H1 (cell line): ENCODE data around the gene NDRG4. TPM values are rescaled to one million over a fixed set of nuclear protein-coding genes. Genes with fewer than 3 reads are reported as not detected.

ENCODE experiments used
- CTCF ChIA-PET: fragments of 300-600 bp; sonication (Branson Sonifier 250); formaldehyde crosslinking; loops from one replicate; lab custom pipeline; 2021; ENCODE audit not compliant: partially characterized antibody; lab: Charles Lee
- POLR2A ChIA-PET: fragments of 300-600 bp; sonication (Branson Sonifier 250); formaldehyde crosslinking; loops from one replicate; lab custom pipeline; 2021; ENCODE audit warnings: inconsistent platforms; ENCODE audit not compliant: partially characterized antibody; lab: Charles Lee
- DNase-seq, 2 experiments: peaks; one replicate each; pipeline versions ENCODE4 v3.0.0 to v3.0.0-alpha.2; 2010 to 2022; ENCODE audit warnings: low spot score in 2 of 2, low read depth in 1 of 2, mixed read lengths in 1 of 2
- FAIRE-seq: peaks from 2 replicates; lab custom pipeline; 2011; peaks lifted over from hg19 to GRCh38; lab: Jason Lieb, UNC
- H2AFZ ChIP-seq: 2 replicates; pipeline ENCODE4 v1.8.1; 2012; ENCODE audit warnings: low read length, inconsistent platforms
- H2AK5ac ChIP-seq: 2 replicates; pipeline ENCODE4 v1.6.1; 2013; ENCODE audit warnings: low read depth, low read length
- H2BK120ac ChIP-seq: replicated peaks from 2 replicates; pipeline ENCODE3; 2013; ENCODE audit warnings: low read depth, low read length, inconsistent platforms
- H2BK12ac ChIP-seq: 2 replicates; pipeline ENCODE4 v1.6.1; 2013; ENCODE audit warnings: low read depth, low read length
- H2BK15ac ChIP-seq: 2 replicates; pipeline ENCODE4 v1.6.1; 2013; ENCODE audit warnings: low read length
- H2BK20ac ChIP-seq: 2 replicates; pipeline ENCODE4 v1.6.1; 2013; ENCODE audit warnings: low read length
- H2BK5ac ChIP-seq: 2 replicates; pipeline ENCODE4 v1.6.1; 2013; ENCODE audit warnings: low read depth, low read length
- H3K14ac ChIP-seq: 2 replicates; pipeline ENCODE4 v1.6.1; 2013; ENCODE audit warnings: inconsistent platforms; ENCODE audit not compliant: insufficient read length
- H3K18ac ChIP-seq: 2 replicates; pipeline ENCODE4 v1.6.1; 2013; ENCODE audit warnings: low read length; ENCODE audit errors: extremely low read depth
- H3K23ac ChIP-seq: 2 replicates; pipeline ENCODE4 v1.6.1; 2013; ENCODE audit warnings: inconsistent platforms; ENCODE audit not compliant: insufficient read length
- H3K23me2 ChIP-seq: 2 replicates; pipeline ENCODE4 v1.6.1; 2013; ENCODE audit warnings: low read depth, low read length
- H3K27ac ChIP-seq: 2 replicates; pipeline ENCODE4 v1.6.1; 2011; ENCODE audit warnings: low read depth, low read length, inconsistent platforms
- H3K27me3 ChIP-seq, 4 experiments: replicated peaks in 1 of 4; 1 replicate in 1 of 4; 2 replicates in 3 of 4; pipeline versions ENCODE4 v1.6.1 to v1.8.1; 2011 to 2013; ENCODE audit warnings: low read length in 3 of 4, mild to moderate bottlenecking in 3 of 4, inconsistent platforms in 2 of 4, mixed read lengths in 2 of 4, moderate library complexity in 1 of 4; ENCODE audit not compliant: control insufficient read depth in 3 of 4, insufficient read depth in 3 of 4; ENCODE audit errors: extremely low read depth in 1 of 4
- H3K36me3 ChIP-seq, 4 experiments: 2 replicates each; pipeline versions ENCODE4 v1.6.1 to v1.8.1; 2011 to 2013; ENCODE audit warnings: mild to moderate bottlenecking in 4 of 4, low read length in 3 of 4, moderate library complexity in 2 of 4, control low read depth in 1 of 4, inconsistent platforms in 1 of 4; ENCODE audit not compliant: insufficient read depth in 4 of 4, control insufficient read depth in 2 of 4
- H3K4ac ChIP-seq: replicated peaks from 2 replicates; pipeline ENCODE3; 2013; ENCODE audit warnings: low read length, low read depth, mixed read lengths, inconsistent platforms; ENCODE audit not compliant: insufficient read length
- H3K4me1 ChIP-seq, 4 experiments: replicated peaks in 1 of 4; 1 replicate in 1 of 4; 2 replicates in 3 of 4; pipeline versions ENCODE4 v1.6.1 to v1.8.1; 2011 to 2013; ENCODE audit warnings: low read length in 3 of 4, inconsistent platforms in 2 of 4, mixed read lengths in 1 of 4; ENCODE audit not compliant: insufficient read depth in 4 of 4, control insufficient read depth in 3 of 4
- H3K4me2 ChIP-seq, 2 experiments: 2 replicates each; pipeline versions ENCODE4 v1.6.1 to v1.8.1; 2011 to 2013; ENCODE audit warnings: low read depth in 2 of 2, low read length in 2 of 2, control low read depth in 1 of 2, inconsistent platforms in 1 of 2, mild to moderate bottlenecking in 1 of 2; ENCODE audit not compliant: insufficient read depth in 1 of 2
- H3K4me3 ChIP-seq, 4 experiments: fragments of 200-600, 300-600 bp in 1 of 4; sonication (generic), shearing (Covaris generic), sonication (Bioruptor Twin) in 1 of 4; 2 replicates each; pipeline versions ENCODE4 v1.5.1 to v1.8.1; 2011 to 2016; ENCODE audit warnings: low read length in 4 of 4, low read depth in 3 of 4, control low read depth in 2 of 4, inconsistent platforms in 2 of 4, mild to moderate bottlenecking in 2 of 4, mixed read lengths in 1 of 4, moderate library complexity in 1 of 4; ENCODE audit not compliant: insufficient read depth in 2 of 4; ENCODE audit errors: extremely low read depth in 1 of 4
- H3K56ac ChIP-seq: replicated peaks from 2 replicates; pipeline ENCODE3; 2013; ENCODE audit warnings: low read depth, mild to moderate bottlenecking, mixed read lengths, low read length, inconsistent platforms; ENCODE audit not compliant: insufficient read length
- H3K79me1 ChIP-seq: 2 replicates; pipeline ENCODE4 v1.6.1; 2013; ENCODE audit warnings: low read depth, low read length, control low read depth
- H3K79me2 ChIP-seq, 2 experiments: 2 replicates each; pipeline versions ENCODE4 v1.6.1 to v1.8.1; 2012 to 2013; ENCODE audit warnings: low read length in 2 of 2, mild to moderate bottlenecking in 2 of 2, inconsistent platforms in 1 of 2; ENCODE audit not compliant: insufficient read depth in 2 of 2, control insufficient read depth in 1 of 2
- H3K9ac ChIP-seq, 4 experiments: replicated peaks in 1 of 4; 1 replicate in 1 of 4; 2 replicates in 3 of 4; pipeline versions ENCODE4 v1.6.1 to v1.8.1; 2011 to 2013; ENCODE audit warnings: low read depth in 3 of 4, low read length in 3 of 4, control low read depth in 2 of 4, mild to moderate bottlenecking in 2 of 4, moderate library complexity in 2 of 4, inconsistent platforms in 1 of 4; ENCODE audit errors: extremely low read depth in 1 of 4
- H3K9me3 ChIP-seq, 2 experiments: 2 replicates each; pipeline versions ENCODE4 v1.6.1 to v1.8.1; 2012 to 2013; ENCODE audit warnings: mild to moderate bottlenecking in 2 of 2, moderate library complexity in 2 of 2, control low read depth in 1 of 2, inconsistent platforms in 1 of 2, low read depth in 1 of 2, low read length in 1 of 2, mixed read lengths in 1 of 2; ENCODE audit not compliant: insufficient read depth in 2 of 2
- H4K20me1 ChIP-seq, 2 experiments: replicated peaks in 1 of 2; 2 replicates each; pipeline versions ENCODE3 to v1.8.1; 2011 to 2013; ENCODE audit warnings: inconsistent platforms in 2 of 2, low read length in 2 of 2, mild to moderate bottlenecking in 1 of 2; ENCODE audit not compliant: insufficient read depth in 2 of 2, control insufficient read depth in 1 of 2
- H4K5ac ChIP-seq: 2 replicates; pipeline ENCODE4 v1.6.1; 2013; ENCODE audit warnings: low read length, low read depth, mixed read lengths, inconsistent platforms; ENCODE audit not compliant: insufficient read length
- H4K8ac ChIP-seq: 2 replicates; pipeline ENCODE4 v1.8.0; 2013; ENCODE audit warnings: mild to moderate bottlenecking, moderate library complexity, low read length, inconsistent platforms; ENCODE audit not compliant: insufficient read depth; ENCODE audit errors: extremely low read depth
- H4K91ac ChIP-seq: replicated peaks from 2 replicates; pipeline ENCODE3; 2013; ENCODE audit warnings: low read length, mixed read lengths, inconsistent platforms; ENCODE audit not compliant: insufficient read length
- CREB1 ChIP-seq: IDR thresholded peaks from 2 replicates; pipeline ENCODE4 v1.6.1; 2012; ENCODE audit warnings: inconsistent platforms
- EP300 ChIP-seq, 2 experiments: IDR thresholded peaks; 1 replicate in 1 of 2; 2 replicates in 1 of 2; pipeline ENCODE4 v1.6.1; 2011 to 2012; ENCODE audit warnings: low read depth in 2 of 2, low read length in 2 of 2, mild to moderate bottlenecking in 2 of 2, borderline replicate concordance in 1 of 2, inconsistent platforms in 1 of 2, moderate library complexity in 1 of 2
- GTF2F1 ChIP-seq: IDR thresholded peaks from 2 replicates; pipeline ENCODE4 v1.6.1; 2012; ENCODE audit warnings: low read depth, low read length, improper control_type of control experiment, borderline replicate concordance
- MAX ChIP-seq: IDR thresholded peaks from 2 replicates; pipeline ENCODE4 v1.6.1; 2012; ENCODE audit warnings: inconsistent platforms
- NANOG ChIP-seq: IDR thresholded peaks from 2 replicates; pipeline ENCODE4 v1.6.1; 2011; ENCODE audit warnings: low read length, low read depth, mild to moderate bottlenecking, inconsistent platforms; ENCODE audit not compliant: insufficient read depth, poor library complexity, severe bottlenecking
- RFX5 ChIP-seq: IDR thresholded peaks from 2 replicates; pipeline ENCODE4 v1.6.1; 2011; ENCODE audit warnings: low read depth, low read length, improper control_type of control experiment, borderline replicate concordance
- USF2 ChIP-seq: IDR thresholded peaks from 2 replicates; pipeline ENCODE4 v1.6.1; 2011; ENCODE audit warnings: low read length, improper control_type of control experiment
- WGBS, 2 experiments: shearing (Covaris generic) in 1 of 2; methylation state at CpG; one replicate each; pipeline versions ENCODE4 v1.1.6 to v1.1.7; 2013 to 2015; ENCODE audit warnings: low lambda C conversion rate in 2 of 2, mixed read lengths in 2 of 2, inconsistent platforms in 1 of 2, low coverage in 1 of 2, missing lambda C conversion rate in 1 of 2; ENCODE audit not compliant: insufficient replicate concordance in 2 of 2, insufficient coverage in 1 of 2, insufficient read length in 1 of 2; ENCODE audit errors: extremely low coverage in 1 of 2, missing lambda C conversion rate in 1 of 2; 5-methylcytosine and 5-hydroxymethylcytosine counted together
- polyA plus RNA-seq, 7 experiments: library from polyadenylated mRNA; depleted of rRNA in 3 of 7; stranded (reverse) in 5 of 7; unstranded in 2 of 7; fragments of >200 nt in 5 of 7; fragments of 200-250 nt in 2 of 7; gene quantifications; 1 replicate in 5 of 7; 2 replicates in 1 of 7; 4 replicates in 1 of 7; pipeline versions ENCODE4 v1.2.1 to v1.2.3, GENCODE V29; 2011 to 2013; ENCODE audit warnings: missing spikeins in 2 of 7, mixed read lengths in 2 of 7
- total RNA-seq: library from RNA; stranded (reverse); fragmentation: NEBNext Ultra II Directional; extraction: Animal tissue kit (Norgen Biotek cat#: 25700); gene quantifications from 2 replicates; pipeline ENCODE4 v1.2.1, GENCODE V29; 2021

NDRG4 gene
- total and polyA plus RNA-seq, 2 of the 8 experiments (the other 6 are each of a cell fraction or from before 2014, with no cell fraction given): 20.8 to 30.9 TPM

DNA sequence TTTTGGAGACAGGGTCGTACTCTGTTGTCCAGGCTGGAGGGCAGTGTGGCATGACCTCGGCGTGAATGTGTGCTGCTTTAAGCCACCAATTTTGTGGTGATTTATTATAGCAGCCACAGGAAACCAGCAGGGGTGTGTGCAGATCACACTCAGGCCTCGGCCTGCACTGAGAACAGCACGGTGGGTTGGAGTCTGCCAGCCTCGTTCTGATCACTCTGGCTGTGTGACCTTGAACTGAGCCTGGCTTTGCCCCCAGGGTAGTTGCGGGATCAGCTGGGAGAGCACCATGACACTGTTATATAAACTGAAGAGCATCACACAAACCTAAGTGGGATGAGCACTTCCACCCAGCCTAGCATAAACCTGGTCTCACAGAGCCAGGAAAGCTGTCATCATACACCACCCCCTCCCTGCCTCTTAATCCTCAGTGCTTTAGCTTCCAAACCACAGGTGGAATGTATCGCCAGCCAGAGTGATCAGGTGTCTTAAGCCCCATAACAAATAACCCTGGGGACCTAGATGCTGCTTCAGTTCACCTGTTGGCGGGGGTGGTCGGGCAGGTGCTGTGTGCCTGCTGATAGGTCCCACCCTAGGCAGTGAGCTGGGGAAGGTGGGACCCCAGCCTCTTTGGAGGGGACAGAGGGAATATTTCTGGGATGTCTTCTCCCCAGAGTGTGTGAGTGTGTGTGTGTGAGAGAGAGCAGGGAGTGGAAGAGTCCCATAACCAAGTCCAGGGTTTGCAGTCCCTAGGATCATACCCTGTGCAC, 28.6 kb upstream of the NDRG4 start:
- Histone ChIP-seq H4K5ac (no peak overlapping the region), H3K79me1 (no peaks in the 10 kb centered on the region), H3K36me3 (no peaks in the 10 kb centered on the region), H2BK5ac (0 out of 2 replicates have a peak overlapping the region, but pooled peaks have one; percentile 66), H3K23ac (no peak overlapping the region), H3K79me2 (no peaks in the 10 kb centered on the region), H2BK120ac (no peak overlapping the region), H3K4me3 (no peak overlapping the region), H2AFZ (no peak overlapping the region), H3K27me3 (peaks cover 1 to 9% (median 6%) of the 10 kb centered on the region in 4 experiments), H3K23me2 (no peaks in the 10 kb centered on the region), H3K9me3 (no peaks in the 10 kb centered on the region), H3K4me1 (peaks cover 7 to 12% (median 10%) of the 10 kb centered on the region in 4 experiments; a peak in 5 of 7 replicates), H4K91ac (no peak overlapping the region), H2BK12ac (no peak overlapping the region), H3K56ac (no peak overlapping the region), H2AK5ac (no peak overlapping the region), H2BK15ac (0 out of 2 replicates have a peak overlapping the region, but pooled peaks have one; percentile 18), H2BK20ac (no peak overlapping the region), H3K4ac (no peak overlapping the region), H3K18ac (no peak overlapping the region), H3K14ac (no peak overlapping the region), H3K9ac (no peak overlapping the region), H3K27ac (no peak overlapping the region), H3K4me2 (peak overlapping the region in 1 of 2 experiments; percentile 34; a peak in 2 of 4 replicates), H4K20me1 (no peaks in the 10 kb centered on the region), H4K8ac (0 out of 2 replicates have a peak overlapping the region, but pooled peaks have one; percentile 12)
- FAIRE-seq (no peak), DNase-seq (no peak)
- POLR2A ChIA-PET: interaction anchor here (0.6 kb wide), 1 partner anchor 21 kb away, joined by 3 read pairs; no protein-coding TSS in a partner anchor
- TF ChIP-seq EP300 (IDR thresholded peaks at IDR 0.05; ENCODE audit: borderline replicate concordance in 1 of 2, low read depth in 2 of 2, low read length in 2 of 2) (no peak), GTF2F1 (no peak), RFX5 (no peak), NANOG (no peak), CREB1 (no peak), USF2 (no peak), MAX (no peak)
- CTCF ChIA-PET: interaction anchor here (1.1 to 2.5 kb wide), 6 partner anchors 15 to 172 kb away, joined by 3 to 9 read pairs (median 4); no protein-coding TSS in a partner anchor
- 76% methylated on average over 10 of the region's 10 CpGs; no CpG with 5 or more reads in 1 of the 2 experiments for WGBS, 2 experiments
